Measurements from ENCODE around the gene C19orf53.
A peak's percentile ranks its signal among the peaks of the same experiment; 100 is the strongest.
"Not testable (repeated sequence)": the region's sequence is repeated elsewhere in the genome, so short reads cannot be mapped to it uniquely, and the experiment has no call there.

Gene C19orf53

DNA sequence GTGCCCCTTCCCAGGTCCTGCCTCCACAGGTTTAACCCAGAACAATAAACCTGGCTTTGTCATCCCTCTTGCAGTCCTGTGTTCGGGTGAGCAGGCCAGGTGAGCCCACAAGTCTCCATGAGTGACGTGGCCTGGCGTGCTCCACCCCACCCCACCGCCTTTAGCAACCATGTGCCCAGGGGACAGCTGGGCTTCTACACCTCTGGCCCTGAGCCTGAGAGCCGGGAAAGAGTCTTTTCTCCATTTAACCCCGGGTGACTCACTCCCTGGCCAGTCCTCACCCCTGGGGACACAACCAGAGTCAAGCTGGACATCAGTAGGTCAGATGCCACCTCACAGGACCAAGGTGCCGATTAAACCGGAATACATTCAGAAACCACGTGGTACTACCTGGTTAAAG lies 4.1 kb downstream of the C19orf53 start:
- no peak overlapping the region for H3K4me3 Mint-ChIP-seq
- peaks cover 32% of the 10 kb centered on the region for H3K4me1 Mint-ChIP-seq
- ATAC-seq (ENCODE audit: low read depth) (no peak), DNase-seq (ENCODE audit: low spot score in 2 of 2) (no peak)
- H3K36me3 Mint-ChIP-seq = peaks cover 11% of the 10 kb centered on the region
- H3K27me3 Mint-ChIP-seq = no peaks in the 10 kb centered on the region
- H3K9me3 Mint-ChIP-seq = no peaks in the 10 kb centered on the region
- no peak overlapping the region for H3K27ac Mint-ChIP-seq

DNA sequence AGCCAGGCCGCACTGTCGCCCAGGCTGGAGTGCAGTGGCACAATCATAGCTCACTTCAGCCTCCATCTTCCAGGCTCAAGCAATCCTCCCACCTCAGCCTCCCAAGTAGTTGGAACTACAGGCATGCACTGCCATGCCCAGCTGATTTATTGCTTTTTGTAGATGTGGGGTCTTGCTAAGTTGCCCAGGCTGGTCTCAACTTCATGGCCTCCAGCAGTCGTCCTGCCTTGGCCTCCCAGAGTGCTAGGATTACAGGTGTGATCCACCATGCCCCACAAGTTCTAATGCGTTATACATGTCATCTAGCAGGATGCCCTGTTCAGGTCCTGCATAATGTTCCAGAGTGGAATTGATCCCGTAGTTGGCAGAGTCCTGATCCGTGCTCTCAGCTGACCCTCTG lies 4.6 kb downstream of the C19orf53 start:
- ATAC-seq (ENCODE audit: low read depth) = no peak
- Mint-ChIP-seq H3K4me3 (no peak overlapping the region), H3K4me1 (peaks cover 36% of the 10 kb centered on the region), H3K36me3 (peaks cover 11% of the 10 kb centered on the region), H3K27me3 (no peaks in the 10 kb centered on the region), H3K9me3 (no peaks in the 10 kb centered on the region), H3K27ac (no peak overlapping the region)
- DNase-seq (ENCODE audit: low spot score in 2 of 2) = no peak

DNA sequence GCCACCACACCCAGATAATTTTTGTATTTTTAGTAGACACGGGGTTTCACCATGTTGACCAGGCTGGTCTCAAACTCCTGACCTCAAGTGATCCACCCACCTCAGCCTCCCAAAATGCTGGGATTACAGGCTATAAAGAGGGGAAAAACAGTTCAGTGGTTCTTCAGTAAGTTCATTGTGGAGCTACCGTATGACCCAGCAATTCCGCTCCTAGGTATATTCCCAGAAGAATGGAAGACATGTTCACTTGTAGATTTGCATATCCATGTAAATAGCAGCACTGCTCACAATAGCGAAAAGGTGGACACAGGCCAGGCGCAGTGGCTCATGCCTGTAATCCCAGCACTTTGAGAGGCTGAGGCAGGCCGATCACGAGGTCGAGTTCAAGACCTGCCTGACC lies 5.5 kb downstream of the C19orf53 start:
- H3K9me3 Mint-ChIP-seq; H3K27me3 Mint-ChIP-seq; H3K27ac Mint-ChIP-seq; H3K36me3 Mint-ChIP-seq; DNase-seq (ENCODE audit: low spot score in 2 of 2); ATAC-seq (ENCODE audit: low read depth); H3K4me3 Mint-ChIP-seq: not testable (repeated sequence)
- H3K4me1 Mint-ChIP-seq = peaks cover 30% of the 10 kb centered on the region

DNA sequence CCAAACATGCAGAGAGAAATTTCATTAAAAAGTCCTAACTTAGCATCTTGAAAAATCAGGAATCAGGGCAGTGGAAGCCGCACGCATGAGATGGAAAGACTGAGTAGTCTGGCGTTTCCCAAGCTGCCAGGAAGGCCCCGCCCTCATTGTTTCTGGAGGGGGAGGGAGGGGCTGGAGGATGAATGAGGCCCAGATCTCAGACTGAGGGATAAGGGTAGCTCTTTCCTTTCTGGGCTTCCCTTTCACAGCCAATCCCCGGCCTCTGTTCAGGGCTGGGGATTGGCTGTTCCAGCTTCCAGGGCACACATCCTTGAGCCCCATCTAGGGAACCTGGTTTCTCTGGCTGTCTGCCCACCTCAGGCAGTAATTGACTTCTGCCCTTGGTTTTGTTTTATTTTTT lies 7.3 kb downstream of the C19orf53 start:
- no peak for ATAC-seq (ENCODE audit: low read depth)
- no peak for DNase-seq (ENCODE audit: low spot score in 2 of 2)
- H3K4me3 Mint-ChIP-seq = no peak overlapping the region
- peaks cover 19% of the 10 kb centered on the region for H3K4me1 Mint-ChIP-seq
- no peaks in the 10 kb centered on the region for H3K9me3 Mint-ChIP-seq
- peaks cover 6% of the 10 kb centered on the region for H3K36me3 Mint-ChIP-seq
- no peak overlapping the region for H3K27ac Mint-ChIP-seq
- H3K27me3 Mint-ChIP-seq = no peaks in the 10 kb centered on the region

DNA sequence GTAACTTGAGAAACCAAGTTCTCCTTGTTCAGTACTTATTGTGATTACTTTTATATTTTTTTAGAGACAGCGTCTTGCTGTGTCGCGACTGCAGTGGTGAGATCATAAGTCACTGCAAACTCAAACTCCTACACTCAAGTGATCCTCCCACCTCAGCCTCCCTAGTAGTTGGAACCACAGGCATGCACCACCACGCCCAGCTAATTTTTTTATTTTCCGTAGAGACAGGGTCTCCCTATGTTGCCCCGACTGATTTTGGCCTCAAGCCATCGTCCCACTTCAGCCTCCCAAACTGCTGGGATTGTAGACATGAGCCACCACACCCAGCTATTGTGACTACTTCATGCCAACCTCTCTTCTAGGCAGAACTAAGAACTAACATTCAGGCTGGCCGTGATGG lies 8.3 kb downstream of the C19orf53 start:
- DNase-seq (ENCODE audit: low spot score in 2 of 2) = no peak
- no peaks in the 10 kb centered on the region for H3K27me3 Mint-ChIP-seq
- peaks cover 4% of the 10 kb centered on the region for H3K36me3 Mint-ChIP-seq
- H3K9me3 Mint-ChIP-seq = no peaks in the 10 kb centered on the region
- H3K4me1 Mint-ChIP-seq = peaks cover 18% of the 10 kb centered on the region
- H3K4me3 Mint-ChIP-seq = no peak overlapping the region
- no peak for ATAC-seq (ENCODE audit: low read depth)
- H3K27ac Mint-ChIP-seq = no peak overlapping the region

DNA sequence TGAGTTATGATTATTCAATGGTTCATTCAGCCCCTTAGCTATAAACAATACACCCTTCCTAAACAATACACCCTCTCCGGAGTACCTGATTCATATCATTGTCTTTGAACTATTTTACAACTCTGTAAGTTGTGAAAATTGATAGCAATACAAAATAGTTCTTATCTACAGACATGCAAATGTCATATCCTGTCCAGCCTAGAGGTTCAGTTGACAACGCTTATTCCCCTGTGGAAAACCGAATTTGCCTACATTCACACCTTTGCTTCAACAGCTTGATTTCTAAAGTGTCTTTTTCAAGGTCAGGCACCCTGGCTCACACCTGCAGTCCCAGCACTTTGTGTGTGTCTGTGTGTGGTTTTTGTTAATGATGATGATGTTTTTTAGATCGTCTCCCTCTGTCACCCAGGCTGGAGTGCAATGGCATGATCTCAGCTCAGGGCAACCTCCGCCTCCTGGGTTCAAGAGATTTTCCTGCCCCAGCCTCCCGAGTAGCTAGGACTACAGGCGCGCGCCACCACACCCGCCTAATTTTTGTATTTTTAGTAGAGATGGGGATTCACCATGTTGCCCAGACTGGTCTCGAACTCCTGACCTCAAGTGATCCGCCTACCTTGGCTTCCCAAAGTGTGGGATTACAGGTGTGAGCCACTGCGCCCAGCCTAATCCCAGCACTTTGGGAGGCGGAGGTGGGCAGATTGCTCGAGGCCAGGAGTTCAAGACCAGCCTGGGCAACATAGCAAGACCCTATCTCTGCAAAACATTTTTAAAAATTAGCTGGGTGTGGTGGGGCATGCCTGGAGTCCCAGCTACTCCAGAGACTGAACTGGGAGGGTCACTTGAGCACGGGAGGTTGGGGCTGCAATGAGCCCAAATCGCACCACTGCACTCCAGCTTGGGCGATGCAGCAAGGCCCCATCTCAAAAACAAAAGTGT lies 9.6 kb downstream of the C19orf53 start:
- peaks cover 22% of the 10 kb centered on the region for H3K4me1 Mint-ChIP-seq
- no peak overlapping the region for H3K4me3 Mint-ChIP-seq
- DNase-seq (ENCODE audit: low spot score in 2 of 2) (no peak), ATAC-seq (ENCODE audit: low read depth) (peak; percentile 59)
- H3K27ac Mint-ChIP-seq = peak overlapping the region; percentile 72
- H3K36me3 Mint-ChIP-seq = peaks cover 4% of the 10 kb centered on the region
- H3K27me3 Mint-ChIP-seq = no peaks in the 10 kb centered on the region
- H3K9me3 Mint-ChIP-seq = no peaks in the 10 kb centered on the region

DNA sequence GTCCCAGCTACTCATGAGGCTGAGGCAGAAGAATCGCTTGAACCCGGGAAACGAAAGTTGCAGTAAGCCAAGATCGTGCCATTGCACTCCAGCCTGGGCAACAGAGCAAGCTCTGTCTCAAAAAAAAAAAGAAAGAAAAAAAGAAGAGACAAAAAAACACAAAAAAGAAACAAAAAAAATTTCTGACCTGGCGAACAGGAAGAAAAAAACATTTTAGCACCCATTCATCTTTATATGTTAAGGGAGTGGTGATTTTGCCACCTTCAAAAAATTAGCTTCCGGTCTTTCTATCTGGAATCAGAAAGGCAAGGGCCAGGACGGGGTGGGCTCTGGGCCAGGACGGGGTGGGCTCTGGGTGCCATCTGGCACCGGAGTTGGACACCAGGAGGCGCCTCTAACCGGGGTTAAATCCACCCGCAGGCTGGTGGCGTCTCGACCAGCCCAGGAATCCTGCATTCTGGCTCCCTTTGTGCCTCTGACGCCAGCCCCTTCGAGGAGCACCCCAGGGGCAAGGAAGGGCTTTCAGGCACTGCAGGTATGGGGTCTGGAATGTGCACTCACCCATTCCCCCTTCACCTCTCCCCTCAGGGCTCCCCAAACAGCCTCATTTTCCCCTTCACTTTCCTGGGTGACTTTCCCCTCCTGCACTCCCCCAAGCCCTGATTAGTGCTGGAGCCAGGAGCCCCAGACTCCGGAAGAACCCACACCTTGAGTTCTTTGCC lies 10.6 kb downstream of the C19orf53 start:
- Mint-ChIP-seq H3K4me1 (peaks cover 26% of the 10 kb centered on the region), H3K27me3 (no peaks in the 10 kb centered on the region), H3K27ac (peak overlapping the region; percentile 73), H3K4me3 (peak overlapping the region; percentile 74), H3K36me3 (no peaks in the 10 kb centered on the region), H3K9me3 (no peaks in the 10 kb centered on the region)
- DNase-seq (ENCODE audit: low spot score in 2 of 2) (peak; percentile 54 to 62), ATAC-seq (ENCODE audit: low read depth) (peak; percentile 59)

DNA sequence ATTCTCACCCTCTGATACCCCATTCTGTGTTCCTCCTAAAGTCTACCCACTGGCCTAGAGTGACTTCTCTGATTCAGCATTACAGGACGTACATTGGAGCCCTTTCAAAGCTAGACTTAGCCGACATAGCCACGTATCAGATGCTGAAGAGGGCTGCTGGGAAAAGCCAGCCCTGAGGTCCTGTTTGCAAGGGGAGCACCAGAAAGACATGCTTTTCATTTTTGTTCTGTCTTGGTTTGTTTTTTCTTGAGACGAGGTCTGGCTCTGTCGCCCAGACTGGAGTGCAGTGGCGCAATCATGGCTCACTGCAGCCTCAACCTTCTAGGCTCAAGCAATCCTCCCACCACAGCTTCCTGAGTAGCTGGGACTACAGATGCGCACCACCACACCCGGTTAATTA lies 14.7 kb downstream of the C19orf53 start:
- Mint-ChIP-seq H3K9me3 (no peaks in the 10 kb centered on the region), H3K4me1 (peaks cover 24% of the 10 kb centered on the region), H3K36me3 (no peaks in the 10 kb centered on the region), H3K27ac (peak overlapping the region; percentile 68), H3K27me3 (no peaks in the 10 kb centered on the region), H3K4me3 (peak overlapping the region; percentile 68)
- ATAC-seq (ENCODE audit: low read depth) (peak; percentile 24), DNase-seq (ENCODE audit: low spot score in 2 of 2) (no peak)

DNA sequence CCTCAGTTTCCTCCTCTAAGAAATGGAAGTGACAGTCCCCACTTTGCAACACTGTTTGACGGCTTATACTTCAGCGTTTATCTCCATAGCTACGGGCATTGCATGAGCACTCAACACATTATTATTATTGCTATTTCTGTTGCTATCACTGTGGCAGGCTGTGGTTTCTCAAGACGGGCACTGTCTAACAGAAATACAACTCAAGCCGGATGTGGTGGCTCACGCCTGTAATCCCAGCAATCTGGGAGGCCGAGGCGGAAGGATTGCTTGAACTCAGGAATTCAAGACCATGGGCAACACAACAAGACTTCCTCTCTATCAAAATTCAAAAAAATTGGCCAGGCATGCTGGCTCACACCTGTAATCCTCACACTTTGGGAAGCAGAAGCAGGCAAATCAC lies 16.1 kb downstream of the C19orf53 start:
- Mint-ChIP-seq H3K36me3 (no peaks in the 10 kb centered on the region), H3K27ac (peak overlapping the region; percentile 88), H3K9me3 (no peaks in the 10 kb centered on the region), H3K4me1 (peaks cover 22% of the 10 kb centered on the region), H3K27me3 (no peaks in the 10 kb centered on the region), H3K4me3 (peak overlapping the region; percentile 44)
- ATAC-seq (ENCODE audit: low read depth) (peak; percentile 11), DNase-seq (ENCODE audit: low spot score in 2 of 2) (no peak)

DNA sequence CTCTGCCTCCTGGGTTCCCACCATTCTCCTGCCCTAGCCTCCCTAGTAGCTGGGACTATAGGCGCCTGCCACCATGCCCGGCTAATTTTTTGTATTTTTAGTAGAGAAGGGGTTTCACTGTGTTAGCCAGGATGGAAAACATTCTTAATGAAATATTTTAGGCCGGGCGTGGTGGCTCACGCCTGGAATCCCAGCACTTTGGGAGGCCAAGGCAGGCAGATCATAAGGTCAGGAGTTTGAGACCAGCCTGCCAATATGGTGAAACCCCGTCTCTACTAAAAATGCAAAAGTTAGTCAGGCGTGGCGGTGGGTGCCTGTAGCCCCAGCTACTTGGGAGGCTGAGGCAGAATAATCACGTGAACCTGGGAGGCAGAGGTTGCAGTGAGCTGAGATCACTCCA lies 19.1 kb downstream of the C19orf53 start:
- not testable (repeated sequence) for ATAC-seq (ENCODE audit: low read depth); H3K27ac Mint-ChIP-seq; H3K4me3 Mint-ChIP-seq; H3K27me3 Mint-ChIP-seq; DNase-seq (ENCODE audit: low spot score in 2 of 2); H3K9me3 Mint-ChIP-seq; H3K36me3 Mint-ChIP-seq
- H3K4me1 Mint-ChIP-seq = peaks cover 29% of the 10 kb centered on the region

DNA sequence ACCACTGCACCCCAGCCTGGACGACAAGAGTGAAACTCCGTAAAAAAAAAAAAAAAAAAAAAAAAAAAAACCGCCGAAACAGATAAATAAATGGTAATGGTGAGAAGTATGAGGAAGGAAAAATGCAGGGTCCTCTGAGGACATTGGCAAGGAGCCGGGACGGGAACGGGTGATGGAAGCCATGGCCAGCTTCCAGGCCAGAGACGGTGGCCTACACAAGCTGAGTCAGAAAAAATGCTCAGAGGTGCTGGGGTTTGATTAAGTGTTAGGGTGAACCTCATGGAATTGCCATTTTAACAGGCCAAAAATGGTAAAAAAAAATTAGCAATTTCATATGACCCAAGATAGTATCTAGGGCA lies 20.1 kb downstream of the C19orf53 start:
- Mint-ChIP-seq H3K27me3 (no peaks in the 10 kb centered on the region), H3K4me1 (peaks cover 25% of the 10 kb centered on the region), H3K9me3 (no peaks in the 10 kb centered on the region), H3K36me3 (no peaks in the 10 kb centered on the region), H3K4me3 (peak overlapping the region; percentile 94), H3K27ac (peak overlapping the region; percentile 88)
- DNase-seq (ENCODE audit: low spot score in 2 of 2) = no peak
- no peak for ATAC-seq (ENCODE audit: low read depth)

DNA sequence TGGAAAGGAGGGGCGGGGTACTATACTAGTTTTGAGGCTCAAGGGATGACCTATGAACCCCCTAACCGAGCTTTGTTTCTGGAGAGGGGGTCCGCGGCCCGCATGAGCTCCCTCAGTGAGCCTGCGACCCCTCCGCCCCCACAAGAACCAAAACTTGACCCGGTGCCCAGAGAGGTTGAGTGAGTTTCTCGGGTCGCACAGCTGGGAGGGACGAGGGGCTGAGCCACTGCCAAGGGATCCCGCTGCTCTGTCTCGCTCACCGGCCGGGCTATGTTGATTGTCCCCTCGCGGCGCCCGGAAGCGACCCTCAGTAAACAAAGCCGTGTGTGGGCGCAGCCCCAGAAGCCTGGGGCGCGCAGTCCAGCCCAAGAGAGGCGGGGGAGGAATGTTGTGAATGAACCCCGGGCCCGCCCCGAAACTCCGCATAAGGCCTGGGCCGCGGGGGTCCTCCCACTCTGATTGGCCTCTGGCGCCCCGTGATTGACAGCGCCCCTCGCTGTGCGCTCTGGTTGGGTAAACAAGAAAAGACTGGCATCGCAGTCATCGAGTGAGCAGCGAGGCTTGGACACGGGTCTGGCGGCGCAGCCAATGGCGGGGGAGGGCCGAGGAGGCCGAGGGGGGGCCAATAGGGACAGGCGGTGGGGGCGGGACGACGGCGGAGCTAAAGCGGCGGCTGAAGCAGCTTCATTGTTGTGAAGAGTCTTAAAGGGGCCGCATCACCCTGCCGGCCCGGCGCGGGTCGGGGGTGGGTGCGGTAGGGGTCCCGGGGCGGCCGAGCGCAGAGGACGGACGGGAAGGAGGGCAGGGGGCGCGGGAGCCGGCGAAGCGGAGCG lies 20.7 kb downstream of the C19orf53 start, which contains the start of gene ZSWIM4:
Gene ZSWIM4 (plus strand): TSS at position 687 of the 833 bp plus-strand sequence. CDS start 206 bp downstream, outside the sequence.
- Mint-ChIP-seq H3K27ac (peak within 1 kb of the TSS; percentile 88), H3K4me3 (peak within 1 kb of the TSS; percentile 94), H3K4me1 (peaks cover 24% of the 10 kb centered on the region), H3K9me3 (no peaks in the 10 kb centered on the region), H3K36me3 (no peaks in the 10 kb centered on the region), H3K27me3 (no peaks in the 10 kb centered on the region)
- peak; percentile 93 for ATAC-seq (ENCODE audit: low read depth)
- peak; percentile 83 to 94 for DNase-seq (ENCODE audit: low spot score in 2 of 2)

DNA sequence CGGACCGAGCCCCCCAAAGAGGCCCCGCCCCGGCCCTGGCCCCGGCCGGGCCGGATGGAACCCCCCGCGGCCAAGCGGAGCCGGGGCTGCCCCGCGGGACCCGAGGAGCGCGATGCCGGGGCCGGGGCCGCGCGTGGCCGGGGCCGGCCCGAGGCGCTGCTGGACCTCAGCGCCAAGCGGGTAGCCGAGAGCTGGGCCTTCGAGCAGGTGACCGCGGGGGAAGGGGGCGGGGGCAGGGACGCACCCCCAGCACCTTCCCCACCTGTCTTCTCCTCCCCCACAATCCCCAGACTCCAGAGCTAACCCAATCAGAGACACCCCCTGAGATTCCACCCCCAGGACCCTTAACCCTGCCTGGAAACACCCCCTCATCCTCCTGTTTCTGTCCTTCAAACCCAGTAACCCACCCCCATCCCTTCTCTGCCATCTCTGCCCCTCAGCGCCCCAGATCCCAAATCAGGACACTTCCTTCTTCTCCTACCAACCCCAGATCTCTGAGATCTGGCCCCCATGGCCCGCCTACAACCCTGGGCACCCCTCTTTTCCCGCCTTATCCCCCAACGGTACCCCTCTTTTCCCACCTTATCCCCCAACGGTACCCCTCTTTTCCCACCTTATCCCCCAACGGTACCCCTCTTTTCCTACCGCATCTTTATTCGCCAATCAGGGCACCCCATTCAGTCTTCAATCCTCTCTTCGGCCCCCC lies 21.5 kb downstream of the C19orf53 start:
- peak; percentile 23 for ATAC-seq (ENCODE audit: low read depth)
- peak overlapping the region; percentile 89 for H3K4me3 Mint-ChIP-seq
- H3K27me3 Mint-ChIP-seq = no peaks in the 10 kb centered on the region
- peaks cover 18% of the 10 kb centered on the region for H3K4me1 Mint-ChIP-seq
- no peak for DNase-seq (ENCODE audit: low spot score in 2 of 2)
- peak overlapping the region; percentile 88 for H3K27ac Mint-ChIP-seq
- H3K9me3 Mint-ChIP-seq = no peaks in the 10 kb centered on the region
- no peaks in the 10 kb centered on the region for H3K36me3 Mint-ChIP-seq
